Endothelial cell of umbilical vein (primary cell): Measurements from ENCODE around the gene TBC1D24. TPM values are rescaled to one million over a fixed set of nuclear protein-coding genes. Genes with fewer than 3 reads are reported as not detected.

Experiments used
- BruUV-seq: library from RNA; stranded (reverse); fragments of 400-500 nt; replicated peaks from 2 replicates; lab custom pipeline; 2021; lab: Mats Ljungman, UMichigan
- CTCF ChIA-PET: fragments of 300-600, 350-600 bp; sonication (Branson Sonifier 250); formaldehyde crosslinking; loops from one replicate; lab custom pipeline; 2021; ENCODE audit warnings: antibody characterized with exemption, inconsistent platforms; lab: Charles Lee
- POLR2A ChIA-PET: fragments of 300-600, 350-600 bp; sonication (Branson Sonifier 250); formaldehyde crosslinking; loops from one replicate; lab custom pipeline; 2021; ENCODE audit warnings: antibody characterized with exemption, inconsistent platforms; lab: Charles Lee
- DNase-seq: peaks from one replicate; pipeline ENCODE4 v3.0.0-alpha.2; 2011; ENCODE audit warnings: low read depth, low spot score
- FAIRE-seq: peaks from 2 replicates; lab custom pipeline; 2011; peaks lifted over from hg19 to GRCh38; lab: Jason Lieb, UNC
- H2AFZ ChIP-seq: 2 replicates; pipeline ENCODE4 v1.6.0; 2012; ENCODE audit warnings: low read depth, low read length, control low read depth, inconsistent platforms
- H3K27ac ChIP-seq: 2 replicates; pipeline ENCODE4 v1.5.1; 2011; ENCODE audit warnings: low read depth, mild to moderate bottlenecking, control low read depth, low read length, moderate library complexity; ENCODE audit not compliant: insufficient read depth
- H3K27me3 ChIP-seq, 2 experiments: 2 replicates each; pipeline versions ENCODE4 v1.6.0 to v1.6.1; 2011; ENCODE audit warnings: low read length in 2 of 2, mixed read lengths in 1 of 2; ENCODE audit not compliant: control insufficient read depth in 2 of 2, insufficient read depth in 2 of 2
- H3K36me3 ChIP-seq, 2 experiments: 2 replicates in 1 of 2; 3 replicates in 1 of 2; pipeline ENCODE4 v1.5.1; 2011; ENCODE audit warnings: low read length in 2 of 2, mild to moderate bottlenecking in 1 of 2, moderate library complexity in 1 of 2; ENCODE audit not compliant: control insufficient read depth in 2 of 2, insufficient read depth in 2 of 2; ENCODE audit errors: extremely low read depth in 1 of 2
- H3K4me1 ChIP-seq: 3 replicates; pipeline ENCODE4 v1.5.1; 2011; ENCODE audit warnings: mild to moderate bottlenecking, low read length; ENCODE audit not compliant: control insufficient read depth, insufficient read depth; ENCODE audit errors: extremely low read depth
- H3K4me2 ChIP-seq: 2 replicates; pipeline ENCODE4 v1.6.1; 2011; ENCODE audit warnings: low read length, control low read depth, mixed read lengths; ENCODE audit not compliant: insufficient read depth
- H3K4me3 ChIP-seq, 3 experiments: fragments of 200-600 bp in 1 of 3; sonication (generic), shearing (Covaris generic) in 1 of 3; replicated peaks in 1 of 3; 2 replicates each; pipeline ENCODE4 v1.5.1; 2011 to 2016; ENCODE audit warnings: control low read depth in 3 of 3, low read length in 3 of 3, mild to moderate bottlenecking in 2 of 3, inconsistent platforms in 1 of 3, low read depth in 1 of 3, moderate library complexity in 1 of 3; ENCODE audit not compliant: insufficient read depth in 1 of 3
- H3K79me2 ChIP-seq: 2 replicates; pipeline ENCODE4 v1.6.0; 2012; ENCODE audit warnings: low read length, inconsistent platforms; ENCODE audit not compliant: control insufficient read depth, insufficient read depth
- H3K9ac ChIP-seq: replicated peaks from 2 replicates; pipeline ENCODE3; 2011; ENCODE audit warnings: low read length, control low read depth; ENCODE audit not compliant: insufficient read depth; ENCODE audit errors: extremely low read depth
- H3K9me1 ChIP-seq: replicated peaks from 3 replicates; pipeline ENCODE4 v1.6.0; 2011; ENCODE audit warnings: mild to moderate bottlenecking, low read length; ENCODE audit not compliant: control insufficient read depth, insufficient read depth; ENCODE audit errors: extremely low read depth
- H3K9me3 ChIP-seq: replicated peaks from 2 replicates; pipeline ENCODE4 v1.5.1; 2012; ENCODE audit warnings: low read length, inconsistent platforms; ENCODE audit not compliant: control insufficient read depth, insufficient read depth
- H4K20me1 ChIP-seq: replicated peaks from 2 replicates; pipeline ENCODE3; 2011; ENCODE audit warnings: mild to moderate bottlenecking, low read length; ENCODE audit not compliant: control insufficient read depth, insufficient read depth; ENCODE audit errors: extremely low read depth
- CTCF ChIP-seq, 2 donors: IDR thresholded peaks; 1 replicate in 1 of 2; 2 replicates in 1 of 2; pipeline ENCODE4 v1.5.1; 2011; ENCODE audit warnings: low read length in 2 of 2, mild to moderate bottlenecking in 2 of 2, moderate library complexity in 2 of 2, control low read depth in 1 of 2, inconsistent platforms in 1 of 2, low read depth in 1 of 2; ENCODE audit not compliant: insufficient read depth in 1 of 2; ENCODE audit errors: extremely low read depth in 1 of 2
- EZH2 ChIP-seq: IDR thresholded peaks from 2 replicates; pipeline ENCODE4 v1.6.1; 2012; ENCODE audit warnings: borderline replicate concordance, low read depth, mild to moderate bottlenecking, moderate library complexity, low read length, inconsistent platforms; ENCODE audit not compliant: severe bottlenecking
- FOS ChIP-seq: IDR thresholded peaks from 2 replicates; pipeline ENCODE4 v1.6.1; 2011; ENCODE audit warnings: mild to moderate bottlenecking, low read length, moderate library complexity, borderline replicate concordance; ENCODE audit not compliant: insufficient read depth
- GATA2 ChIP-seq: IDR thresholded peaks from 2 replicates; pipeline ENCODE4 v1.7.0; 2011; ENCODE audit warnings: low read depth, mild to moderate bottlenecking, moderate library complexity, mixed read lengths, low read length; ENCODE audit not compliant: insufficient read length, insufficient read depth
- JUN ChIP-seq: IDR thresholded peaks from 2 replicates; pipeline ENCODE4 v1.6.1; 2011; ENCODE audit warnings: borderline replicate concordance, low read depth; ENCODE audit not compliant: insufficient read length, insufficient read depth
- MAX ChIP-seq: IDR thresholded peaks from 2 replicates; pipeline ENCODE4 v1.6.1; 2011; ENCODE audit not compliant: insufficient read depth, insufficient read length
- MYC ChIP-seq: IDR thresholded peaks from one replicate; pipeline ENCODE4 v1.6.1; 2011; ENCODE audit warnings: mild to moderate bottlenecking, low read depth, low read length
- POLR2A ChIP-seq: IDR thresholded peaks from 2 replicates; pipeline ENCODE4 v1.6.1; 2012; ENCODE audit warnings: low read depth, mild to moderate bottlenecking, control low read depth, low read length
- POLR2AphosphoS5 ChIP-seq: IDR thresholded peaks from 2 replicates; pipeline ENCODE4 v1.6.1; 2012; ENCODE audit warnings: low read depth, mild to moderate bottlenecking, control low read depth, low read length, moderate library complexity; ENCODE audit not compliant: insufficient read depth
- dilution Hi-C: fragments of 300-500 bp; cut with MboI; formaldehyde crosslinking; loops from one replicate; pipeline ENCODE4 v1.15.0; 2019; ENCODE audit warnings: low sequenced_read_pairs; ENCODE audit not compliant: extremely low pct_ligation_motif_present
- intact Hi-C: fragments of 100-400 bp; cut with micrococcal nuclease; formaldehyde crosslinking; loops from one replicate; pipeline ENCODE4 v1.10.0; 2022
- polyA plus RNA-seq, 4 experiments: library from polyadenylated mRNA; depleted of rRNA in 3 of 4; stranded (reverse) in 3 of 4; unstranded in 1 of 4; fragments of >200 nt; gene quantifications; 2 replicates each; pipeline versions ENCODE4 v1.2.1 to v1.2.3, GENCODE V29; 2011 to 2012; ENCODE audit warnings: missing spikeins in 1 of 4
- total RNA-seq: library from RNA; stranded (reverse); gene quantifications from 2 replicates; pipeline ENCODE4 v1.2.3, GENCODE V29; 2021

Gene TBC1D24
- total and polyA plus RNA-seq, 2 donors (not counting 3 experiments of a cell fraction or from before 2014, with no cell fraction given): 8.1 to 22.8 TPM

- ChIA-PET CTCF (no interaction called here), POLR2A (no interaction called here)
- Histone ChIP-seq H3K4me3 (no peak overlapping the region), H3K36me3 (no peaks in the 10 kb centered on the region), H3K9me3 (no peaks in the 10 kb centered on the region), H4K20me1 (no peaks in the 10 kb centered on the region), H2AFZ (no peak overlapping the region), H3K27ac (no peak overlapping the region), H3K27me3 (no peaks in the 10 kb centered on the region), H3K79me2 (peaks cover 18% of the 10 kb centered on the region), H3K4me2 (no peak overlapping the region), H3K4me1 (peaks cover 24% of the 10 kb centered on the region), H3K9ac (no peak overlapping the region), H3K9me1 (no peaks in the 10 kb centered on the region)
- FAIRE-seq (no peak), DNase-seq (no peak)
- dilution Hi-C loops (no loop called here), intact Hi-C loops (loop anchor here (2.0 kb wide), 1 partner anchor 67 kb away; no protein-coding TSS in a partner anchor)
- TF ChIP-seq POLR2AphosphoS5: no peak
- no peak for TF ChIP-seq EZH2
- TF ChIP-seq MAX: no peak
- no peak for TF ChIP-seq GATA2
- no peak for TF ChIP-seq CTCF (IDR thresholded peaks at IDR 0.05; ENCODE audit: extremely low read depth in 1 of 2, insufficient read depth in 1 of 2, low read depth in 1 of 2, low read length in 2 of 2)
- TF ChIP-seq MYC: no peak
- TF ChIP-seq JUN: no peak
- TF ChIP-seq FOS: no peak
- TF ChIP-seq POLR2A: no peak
- no TSS peak for BruUV-seq
Measured at GRCh38 chr16:2535625-2536013, 60.7 kb downstream of the TBC1D24 start.
